HAP-1 (cell line): ENCODE data around the gene ARHGAP29.

Source experiments
- DNase-seq, 2 experiments: peaks; one replicate each; pipeline ENCODE4 v3.0.0-alpha.2; 2016 to 2020; ENCODE audit warnings: low spot score in 2 of 2
- H3K27me3 ChIP-seq: fragments of 250-450 bp; sonication (Bioruptor Pico); 2 replicates; pipeline ENCODE4 v1.5.1; 2020; ENCODE audit warnings: low read depth, mild to moderate bottlenecking, moderate library complexity
- H3K36me3 ChIP-seq: fragments of 250-450 bp; sonication (Bioruptor Pico); replicated peaks from 2 replicates; pipeline ENCODE4 v1.5.1; 2020; ENCODE audit warnings: mild to moderate bottlenecking
- H3K4me1 ChIP-seq: fragments of 250-450 bp; sonication (Bioruptor Pico); 2 replicates; pipeline ENCODE4 v1.5.1; 2020; ENCODE audit warnings: mild to moderate bottlenecking
- H3K4me3 ChIP-seq: fragments of 250-450 bp; sonication (Bioruptor Pico); 2 replicates; pipeline ENCODE4 v1.5.1; 2020; ENCODE audit warnings: mild to moderate bottlenecking, moderate library complexity
- H3K9me3 ChIP-seq: fragments of 250-450 bp; sonication (Bioruptor Pico); 2 replicates; pipeline ENCODE4 v1.5.1; 2020; ENCODE audit warnings: mild to moderate bottlenecking, moderate library complexity
- in situ Hi-C: fragments of 300-500 bp; cut with MboI; formaldehyde crosslinking; loops from 3 replicates; pipeline ENCODE4 v1.14.3; 2020; ENCODE audit warnings: low sequenced_read_pairs, inconsistent platforms, mixed read lengths

Gene ARHGAP29

GRCh38 chr1:94273111-94273510, 35.7 kb upstream of the ARHGAP29 start:
- in situ Hi-C loops, result no loop called here
- no peaks in the 10 kb centered on the region for H3K9me3 ChIP-seq
- no peaks in the 10 kb centered on the region for H3K4me1 ChIP-seq
- DNase-seq, result no peak
- no peaks in the 10 kb centered on the region for H3K36me3 ChIP-seq
- H3K4me3 ChIP-seq, result no peak overlapping the region
- H3K27me3 ChIP-seq, result no peaks in the 10 kb centered on the region

GRCh38 chr1:94272388-94272787, 35.0 kb upstream of the ARHGAP29 start:
- Histone ChIP-seq H3K4me3 (no peak overlapping the region), H3K27me3 (no peaks in the 10 kb centered on the region), H3K4me1 (no peaks in the 10 kb centered on the region), H3K36me3 (no peaks in the 10 kb centered on the region), H3K9me3 (no peaks in the 10 kb centered on the region)
- no peak for DNase-seq
- in situ Hi-C loops, result no loop called here

DNA sequence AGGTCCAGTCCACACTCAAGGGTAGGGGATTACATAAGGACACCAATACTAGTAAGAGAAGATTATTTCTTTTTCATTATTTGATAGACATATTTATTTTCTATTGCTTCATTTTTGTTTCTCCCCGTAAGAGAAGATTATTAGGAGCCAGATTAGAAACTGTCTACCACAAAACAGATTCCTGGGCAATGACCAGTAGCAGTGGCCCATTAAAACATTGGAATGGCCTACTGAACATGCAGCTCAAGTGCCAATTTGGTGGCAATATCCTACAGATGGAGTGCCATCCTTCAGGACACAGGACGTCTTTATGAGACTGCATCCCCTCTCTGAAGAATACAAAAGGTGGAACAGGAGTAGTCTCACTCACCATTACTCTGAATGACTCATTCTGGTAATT, 34.0 kb upstream of the ARHGAP29 start:
- no peak for DNase-seq
- Histone ChIP-seq H3K4me1 (no peaks in the 10 kb centered on the region), H3K27me3 (no peaks in the 10 kb centered on the region), H3K9me3 (no peaks in the 10 kb centered on the region), H3K36me3 (no peaks in the 10 kb centered on the region), H3K4me3 (no peak overlapping the region)
- in situ Hi-C loops, result no loop called here

- in situ Hi-C loops, result no loop called here
- no peaks in the 10 kb centered on the region for H3K9me3 ChIP-seq
- no peak for DNase-seq
- no peaks in the 10 kb centered on the region for H3K4me1 ChIP-seq
- no peak overlapping the region for H3K4me3 ChIP-seq
- no peaks in the 10 kb centered on the region for H3K27me3 ChIP-seq
- no peaks in the 10 kb centered on the region for H3K36me3 ChIP-seq
These were observed 33.4 kb upstream of the ARHGAP29 start for GRCh38 chr1:94270801-94271203.

GRCh38 chr1:94269921-94270320, 32.5 kb upstream of the ARHGAP29 start:
- no peaks in the 10 kb centered on the region for H3K36me3 ChIP-seq
- H3K9me3 ChIP-seq, result no peaks in the 10 kb centered on the region
- no peak for DNase-seq
- in situ Hi-C loops, result no loop called here
- no peaks in the 10 kb centered on the region for H3K4me1 ChIP-seq
- no peak overlapping the region for H3K4me3 ChIP-seq
- no peaks in the 10 kb centered on the region for H3K27me3 ChIP-seq

DNA sequence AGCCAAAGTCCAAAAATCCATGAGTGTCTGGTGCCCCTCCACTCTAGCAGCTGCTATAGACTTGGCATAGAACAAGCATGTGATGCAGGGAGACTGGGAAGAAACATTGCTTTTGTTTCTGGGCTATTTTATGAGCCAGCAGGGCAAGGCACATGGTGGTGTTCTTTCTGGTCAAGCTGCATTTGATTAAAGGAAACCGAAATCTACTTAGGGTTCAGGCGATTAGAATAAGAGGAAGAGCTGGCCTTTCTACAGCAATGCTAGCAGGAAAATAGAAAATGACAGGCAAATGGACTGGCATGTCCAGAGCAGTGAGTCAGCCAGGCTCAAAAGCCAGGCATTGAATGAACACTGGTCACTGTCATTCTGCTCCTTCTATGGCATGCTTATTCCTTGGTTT, 28.5 kb upstream of the ARHGAP29 start:
- Histone ChIP-seq H3K36me3 (no peaks in the 10 kb centered on the region), H3K9me3 (no peaks in the 10 kb centered on the region), H3K4me3 (no peak overlapping the region), H3K27me3 (no peaks in the 10 kb centered on the region), H3K4me1 (no peaks in the 10 kb centered on the region)
- no peak for DNase-seq
- in situ Hi-C loops, result no loop called here

- in situ Hi-C loops, result no loop called here
- Histone ChIP-seq H3K27me3 (no peaks in the 10 kb centered on the region), H3K4me1 (no peaks in the 10 kb centered on the region), H3K36me3 (no peaks in the 10 kb centered on the region), H3K9me3 (no peaks in the 10 kb centered on the region), H3K4me3 (no peak overlapping the region)
- DNase-seq, result peak in 1 of 2 experiments; percentile 12
These were observed 27.6 kb upstream of the ARHGAP29 start for GRCh38 chr1:94265011-94265422.

DNA sequence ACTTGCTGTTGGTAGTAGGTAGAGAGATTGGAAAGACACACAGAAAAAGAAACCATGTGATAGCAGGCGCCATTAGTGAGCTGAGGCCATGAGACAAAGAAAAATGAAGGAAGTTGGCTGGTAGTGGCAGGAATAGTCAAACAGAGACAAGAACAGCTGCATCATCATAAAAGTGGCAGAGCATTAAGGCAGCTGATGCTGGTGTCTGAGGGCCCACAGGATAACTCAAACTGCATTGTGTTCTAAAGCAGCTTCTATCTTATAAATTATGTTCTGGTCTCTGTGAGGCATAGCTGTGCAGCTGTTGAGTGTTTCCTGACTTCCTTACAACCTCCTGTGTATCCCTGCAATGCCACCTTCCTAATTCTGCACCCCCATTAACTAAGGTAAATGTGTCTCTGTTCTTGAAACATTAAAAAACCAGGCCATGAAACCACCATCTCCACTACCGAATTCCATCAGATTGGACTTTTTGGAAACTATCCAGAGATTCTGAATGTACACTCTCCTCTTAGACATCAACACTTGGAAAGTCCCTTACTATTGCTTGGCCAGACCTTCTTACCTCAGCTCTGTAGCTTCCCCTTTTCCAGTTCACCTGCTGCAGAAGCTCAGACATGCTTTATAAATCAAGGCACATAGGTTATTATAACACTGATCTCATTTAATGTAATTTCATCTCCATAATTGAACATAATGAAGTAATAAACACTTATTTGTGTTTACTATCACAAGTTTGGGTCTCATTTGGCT, 23.4 kb upstream of the ARHGAP29 start:
- no peaks in the 10 kb centered on the region for H3K4me1 ChIP-seq
- no peak for DNase-seq

GRCh38 chr1:94259635-94260289, 22.4 kb upstream of the ARHGAP29 start:
- in situ Hi-C loops, result no loop called here
- H3K9me3 ChIP-seq, result no peaks in the 10 kb centered on the region
- H3K36me3 ChIP-seq, result no peaks in the 10 kb centered on the region
- H3K4me3 ChIP-seq, result no peak overlapping the region
- no peaks in the 10 kb centered on the region for H3K4me1 ChIP-seq
- peaks cover 10% of the 10 kb centered on the region for H3K27me3 ChIP-seq
- no peak for DNase-seq

More for the DNA sequence above, 23.4 kb upstream of the ARHGAP29 start:
- Histone ChIP-seq H3K27me3 (no peaks in the 10 kb centered on the region; the same call in 1 of the 2 replicates), H3K9me3 (no peaks in the 10 kb centered on the region), H3K36me3 (no peaks in the 10 kb centered on the region), H3K4me3 (no peak overlapping the region)
- in situ Hi-C loops, result no loop called here

DNA sequence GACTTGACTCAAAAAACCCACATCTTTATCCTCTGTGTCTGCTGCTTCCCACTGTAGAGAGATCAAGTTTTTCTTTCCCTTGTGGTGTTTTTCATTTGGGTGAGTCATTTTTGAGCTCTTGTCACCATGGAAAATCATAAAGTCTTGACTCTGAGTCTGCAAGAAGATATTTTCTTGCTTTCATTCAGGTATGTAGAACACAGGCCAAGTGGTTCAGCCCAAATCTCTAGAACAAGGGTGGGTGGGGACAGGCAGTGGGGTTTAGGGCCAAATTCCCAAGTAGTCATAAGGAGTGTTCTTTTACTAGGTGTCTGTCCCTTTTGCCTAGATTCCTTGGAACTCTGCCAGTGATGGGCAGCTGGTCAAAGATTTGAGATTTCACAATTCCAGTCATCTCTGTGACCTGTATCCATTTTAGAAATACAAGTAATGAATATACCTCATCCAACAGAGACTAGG, 21.5 kb upstream of the ARHGAP29 start:
- DNase-seq, result no peak
- H3K4me3 ChIP-seq, result no peak overlapping the region
- no peaks in the 10 kb centered on the region for H3K4me1 ChIP-seq
- no peaks in the 10 kb centered on the region for H3K36me3 ChIP-seq
- no peaks in the 10 kb centered on the region for H3K9me3 ChIP-seq
- in situ Hi-C loops, result no loop called here
- H3K27me3 ChIP-seq, result peaks cover 17% of the 10 kb centered on the region

DNA sequence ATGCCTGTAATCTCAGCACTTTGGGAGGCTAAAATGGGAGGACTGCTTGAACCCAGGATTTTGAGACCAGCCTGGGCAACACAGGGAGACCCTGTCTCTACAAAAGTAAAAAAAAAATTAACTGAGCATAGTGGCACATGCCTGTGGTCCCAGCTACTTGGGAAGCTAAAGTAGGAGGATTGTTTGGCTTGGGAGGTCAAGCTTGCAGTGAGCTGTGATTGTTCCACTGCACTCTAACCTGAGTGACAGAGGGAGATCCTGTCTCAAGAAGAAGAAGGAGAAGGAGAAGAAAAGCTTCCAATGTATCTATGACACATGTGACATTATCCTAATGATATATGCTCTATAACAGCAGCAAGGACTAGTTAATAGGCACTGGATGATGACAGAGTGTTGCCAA, 20.1 kb upstream of the ARHGAP29 start:
- Histone ChIP-seq H3K4me1 (no peaks in the 10 kb centered on the region), H3K4me3 (no peak overlapping the region), H3K36me3 (no peaks in the 10 kb centered on the region), H3K9me3 (no peaks in the 10 kb centered on the region), H3K27me3 (peaks cover 20% of the 10 kb centered on the region)
- DNase-seq, result no peak
- in situ Hi-C loops, result no loop called here

GRCh38 chr1:94255476-94255875, 18.1 kb upstream of the ARHGAP29 start:
- DNase-seq, result no peak
- no peaks in the 10 kb centered on the region for H3K4me1 ChIP-seq
- no peaks in the 10 kb centered on the region for H3K36me3 ChIP-seq
- H3K9me3 ChIP-seq, result no peaks in the 10 kb centered on the region
- in situ Hi-C loops, result no loop called here
- peaks cover 26% of the 10 kb centered on the region for H3K27me3 ChIP-seq
- H3K4me3 ChIP-seq, result no peak overlapping the region

DNA sequence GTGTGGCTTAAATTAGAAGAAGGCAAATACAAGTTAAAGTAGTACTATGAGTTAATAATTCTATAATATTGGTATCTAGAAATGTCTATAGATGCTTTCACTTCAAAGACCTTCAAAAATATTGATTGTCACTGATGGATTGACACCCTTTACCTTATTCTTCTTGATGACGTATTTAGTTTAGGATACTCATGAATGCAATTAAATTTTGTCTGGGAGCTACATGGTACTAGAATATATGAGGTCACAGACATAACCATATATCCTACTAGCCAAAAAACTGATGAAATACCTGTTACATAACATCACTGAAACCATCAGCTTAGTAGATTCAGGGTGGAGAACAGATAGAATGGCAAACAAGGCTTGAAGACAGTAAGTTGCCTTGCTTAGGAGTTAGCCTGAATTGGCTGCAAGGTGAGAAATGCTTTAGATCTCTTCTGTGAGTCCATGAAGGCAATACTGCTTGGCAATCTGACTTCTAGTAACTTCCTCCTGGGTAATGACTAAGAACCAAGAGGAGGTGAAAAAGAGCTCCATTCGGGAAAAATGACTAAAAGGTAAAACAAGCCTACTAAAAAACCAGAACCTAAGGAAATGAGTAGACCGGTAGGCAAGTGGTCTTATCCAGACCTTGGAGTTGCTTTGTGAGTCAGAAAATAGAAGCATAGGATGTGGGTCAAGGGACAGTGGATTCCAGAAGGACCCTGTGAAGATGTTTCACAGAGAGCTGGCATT, 16.9 kb upstream of the ARHGAP29 start:
- Histone ChIP-seq H3K36me3 (no peaks in the 10 kb centered on the region), H3K27me3 (peaks cover 28% of the 10 kb centered on the region), H3K4me1 (no peaks in the 10 kb centered on the region), H3K4me3 (no peak overlapping the region), H3K9me3 (no peaks in the 10 kb centered on the region)
- in situ Hi-C loops, result no loop called here
- DNase-seq, result no peak

DNA sequence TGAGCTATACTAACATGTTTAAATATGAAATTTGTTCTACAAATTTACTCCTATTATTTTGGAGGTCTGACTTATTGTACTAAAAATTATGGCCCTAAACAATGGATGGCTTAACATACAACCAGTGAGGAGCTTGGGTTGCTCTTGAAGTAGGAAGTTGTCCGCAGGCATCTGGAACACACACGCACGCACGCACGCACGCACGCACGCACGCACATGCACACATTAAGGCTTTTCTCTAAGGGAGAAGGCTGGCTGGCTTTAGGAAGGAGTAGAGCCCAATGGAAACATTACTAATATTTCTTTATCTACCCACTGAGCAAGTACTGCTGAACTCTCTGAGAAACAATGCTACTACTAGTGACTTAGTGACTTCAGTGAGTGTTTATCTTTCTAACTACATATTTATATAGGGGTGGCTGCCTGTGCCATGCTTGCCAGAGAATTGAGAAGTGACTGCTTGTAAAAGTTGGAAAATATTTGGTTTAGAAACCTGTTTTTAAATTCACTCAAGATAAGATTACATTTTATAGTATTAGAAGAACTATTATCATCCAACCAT, 16.2 kb upstream of the ARHGAP29 start:
- Histone ChIP-seq H3K4me3 (no peak overlapping the region), H3K27me3 (peaks cover 28% of the 10 kb centered on the region), H3K36me3 (no peaks in the 10 kb centered on the region), H3K4me1 (no peaks in the 10 kb centered on the region), H3K9me3 (no peaks in the 10 kb centered on the region)
- no peak for DNase-seq
- in situ Hi-C loops, result no loop called here
